GM23248 (cell line): ENCODE data around the gene EHMT1.

Source experiments
- EZH2 ChIP-seq: fragments of 200-600 bp; sonication (generic); IDR thresholded peaks from 2 replicates; pipeline ENCODE4 v1.6.1; 2018; ENCODE audit warnings: antibody characterized with exemption, mild to moderate bottlenecking; ENCODE audit not compliant: insufficient read depth, poor library complexity, severe bottlenecking
- EZH2phosphoT487 ChIP-seq: fragments of 200-600 bp; sonication (generic); IDR thresholded peaks from 2 replicates; pipeline ENCODE4 v1.6.1; 2018; ENCODE audit warnings: antibody characterized with exemption, moderate library complexity, mild to moderate bottlenecking, low read depth; ENCODE audit not compliant: insufficient read depth

DNA sequence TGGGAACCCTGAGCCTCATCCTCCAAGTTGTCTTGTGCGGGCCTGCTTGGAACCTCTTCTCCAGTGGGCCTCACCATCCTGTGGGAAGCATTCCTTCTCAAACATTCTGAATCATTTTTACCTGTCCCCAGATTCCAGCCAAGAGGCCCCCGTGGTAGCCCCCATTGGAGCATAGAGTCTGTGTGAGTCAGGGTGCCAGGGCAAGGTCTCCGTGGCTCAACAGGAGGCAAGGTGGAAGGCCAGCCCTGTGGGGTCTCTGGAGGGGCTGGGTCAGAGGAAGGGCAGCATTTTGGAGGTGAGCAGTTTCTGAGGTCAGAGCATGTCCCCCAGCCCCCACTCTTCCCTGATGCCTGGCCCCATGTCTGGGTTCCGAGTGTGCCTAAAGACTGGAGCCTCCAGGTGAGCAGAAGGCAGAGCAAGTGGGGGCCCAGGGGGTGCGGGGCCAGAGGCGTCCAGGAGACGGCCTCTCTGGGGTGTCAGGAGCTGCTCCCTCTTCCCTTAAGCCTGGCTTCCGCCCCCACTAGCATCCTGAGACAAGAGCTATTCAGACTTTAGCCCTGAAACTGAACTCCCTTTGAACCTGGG, 260.9 kb downstream of the EHMT1 start:
- TF ChIP-seq EZH2phosphoT487 (no peak), EZH2 (no peak)
